Esophagus muscularis mucosa (tissue), 4 donors: ENCODE measurements around the gene TENM3. TPM values are rescaled to one million over a fixed set of nuclear protein-coding genes. Genes with fewer than 3 reads are reported as not detected.

Source experiments
- DNase-seq: peaks from one replicate; pipeline ENCODE4 v3.0.0-alpha.2; 2017; ENCODE audit errors: extremely low spot score
- H3K27ac ChIP-seq, 4 donors: fragments of 200-600 bp; sonication (generic); replicated peaks in 1 of 4; 1 replicate in 3 of 4; 2 replicates in 1 of 4; pipeline ENCODE4 v1.5.1; 2016 to 2019; ENCODE audit warnings: mild to moderate bottlenecking in 1 of 4
- H3K27me3 ChIP-seq, 4 donors: fragments of 200-600 bp; sonication (generic); one replicate each; pipeline versions ENCODE4 v1.5.1 to v1.6.0; 2016 to 2019
- H3K36me3 ChIP-seq, 4 donors: fragments of 200-600 bp; sonication (generic); one replicate each; pipeline ENCODE4 v1.5.1; 2016 to 2019
- H3K4me1 ChIP-seq, 4 donors: fragments of 200-600 bp; sonication (generic); one replicate each; pipeline ENCODE4 v1.5.1; 2016 to 2019
- H3K4me3 ChIP-seq, 4 donors: fragments of 200-600 bp; sonication (generic); 1 replicate in 2 of 4; 2 replicates in 2 of 4; pipeline ENCODE4 v1.5.1; 2016 to 2019; ENCODE audit warnings: mild to moderate bottlenecking in 4 of 4, moderate library complexity in 1 of 4
- H3K9me3 ChIP-seq, 4 donors: fragments of 200-600 bp; sonication (generic); 1 replicate in 3 of 4; 2 replicates in 1 of 4; pipeline ENCODE4 v1.5.1; 2016 to 2019
- CTCF ChIP-seq, 3 experiments: fragments of 200-600 bp in 2 of 3; fragments of 450-650 bp in 1 of 3; sonication (generic) in 2 of 3; IDR thresholded peaks; one replicate each; pipeline ENCODE4 v1.5.1; 2017 to 2019; ENCODE audit warnings: antibody characterized with exemption in 3 of 3, mild to moderate bottlenecking in 2 of 3, moderate library complexity in 1 of 3
- EP300 ChIP-seq: sonication (generic); formaldehyde crosslinking; IDR thresholded peaks from one replicate; pipeline ENCODE4 v1.6.1; 2017; ENCODE audit warnings: antibody characterized with exemption
- POLR2A ChIP-seq: fragments of 450-650 bp; IDR thresholded peaks from one replicate; pipeline ENCODE4 v1.6.1; 2017; ENCODE audit warnings: antibody characterized with exemption, moderate library complexity, mild to moderate bottlenecking, low read depth
- POLR2AphosphoS5 ChIP-seq, 2 donors: sonication (generic); formaldehyde crosslinking; IDR thresholded peaks; one replicate each; pipeline ENCODE4 v1.6.1; 2017; ENCODE audit warnings: antibody characterized with exemption in 2 of 2
- WGBS: methylation state at CpG from one replicate; pipeline ENCODE4 v1.1.5; 2018; 5-methylcytosine and 5-hydroxymethylcytosine counted together
- intact Hi-C: fragments of 100-400 bp; cut with DNase I; formaldehyde crosslinking; loops from one replicate; pipeline ENCODE4 v1.15.1; 2023
- total RNA-seq, 4 donors: library from RNA; depleted of rRNA; stranded (reverse); fragments of >200 nt; gene quantifications; one replicate each; pipeline versions ENCODE4 v1.1.0 to v1.2.1, GENCODE V29; 2016

The TENM3 gene
- total RNA-seq, 4 donors from 2014 or later: 16.2 to 30.5 (median 28.3) TPM

DNA sequence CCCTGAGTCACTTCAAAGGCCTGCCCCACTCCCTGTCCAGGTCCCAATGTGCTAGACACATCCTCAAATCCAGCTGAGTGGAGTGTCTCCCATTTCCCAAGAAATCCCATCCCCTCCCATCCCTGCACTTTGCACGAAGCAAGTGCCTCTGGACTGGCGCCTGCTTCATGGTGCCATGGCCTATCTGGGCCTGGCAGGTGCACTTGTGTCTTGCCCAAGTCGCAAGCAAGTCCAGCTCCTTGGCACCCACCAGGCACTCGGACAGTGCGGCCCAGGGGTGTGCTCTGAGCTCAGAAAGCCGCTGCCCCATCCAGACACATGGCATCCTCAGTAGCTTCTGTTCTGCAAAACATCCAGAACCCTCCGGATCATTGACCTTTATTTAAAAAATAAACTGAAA is 576.5 kb downstream of the TENM3 start:
- Histone ChIP-seq H3K4me1 (no peaks in the 10 kb centered on the region), H3K27ac (no peak overlapping the region), H3K4me3 (no peak overlapping the region), H3K36me3 (no peaks in the 10 kb centered on the region), H3K27me3 (no peaks in the 10 kb centered on the region), H3K9me3 (no peaks in the 10 kb centered on the region)
- intact Hi-C loops: no loop called here
- WGBS: 90% methylated on average over 6 of the region's 7 CpGs
- TF ChIP-seq EP300: no peak
- no peak for TF ChIP-seq CTCF (IDR thresholded peaks at IDR 0.05)
- TF ChIP-seq POLR2A: no peak
- no peak for TF ChIP-seq POLR2AphosphoS5 (IDR thresholded peaks at IDR 0.05)
- no peak for DNase-seq

- Histone ChIP-seq H3K27ac (no peak overlapping the region), H3K4me1 (no peaks in the 10 kb centered on the region), H3K4me3 (no peak overlapping the region), H3K36me3 (no peaks in the 10 kb centered on the region), H3K27me3 (no peaks in the 10 kb centered on the region), H3K9me3 (no peaks in the 10 kb centered on the region)
- DNase-seq: no peak
- TF ChIP-seq CTCF (IDR thresholded peaks at IDR 0.05) (no peak), POLR2AphosphoS5 (IDR thresholded peaks at IDR 0.05) (no peak), POLR2A (no peak), EP300 (no peak)
- intact Hi-C loops: no loop called here
- WGBS: 86% methylated on average over 11 of the region's 11 CpGs
These were observed 579.4 kb downstream of the TENM3 start for GRCh38 chr4:182822554-182822953.

DNA sequence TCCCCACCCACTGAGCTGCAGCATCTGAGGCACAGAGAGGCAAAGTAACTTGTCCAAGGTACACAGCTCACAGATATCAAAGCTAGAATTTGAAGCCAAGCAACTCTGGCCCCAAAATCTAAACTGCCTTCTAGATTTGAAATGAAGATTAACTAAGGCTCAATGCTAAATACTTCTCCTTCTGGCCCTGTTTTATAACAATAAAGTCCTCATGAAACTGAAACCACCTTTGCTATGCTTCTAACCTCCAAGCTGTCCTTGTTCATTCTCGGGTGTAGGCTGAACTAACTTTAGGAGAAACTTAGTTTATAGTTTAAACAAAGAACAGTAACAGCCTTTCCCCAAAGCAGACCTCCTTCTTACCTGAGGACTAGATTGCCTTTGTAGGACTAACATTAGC is 580.4 kb downstream of the TENM3 start:
- H3K36me3 ChIP-seq: no peaks in the 10 kb centered on the region
- H3K9me3 ChIP-seq: no peaks in the 10 kb centered on the region
- H3K4me1 ChIP-seq: no peaks in the 10 kb centered on the region
- no peak for DNase-seq
- H3K4me3 ChIP-seq: no peak overlapping the region
- H3K27me3 ChIP-seq: no peaks in the 10 kb centered on the region
- TF ChIP-seq CTCF (IDR thresholded peaks at IDR 0.05) (no peak), POLR2AphosphoS5 (IDR thresholded peaks at IDR 0.05) (no peak), POLR2A (no peak), EP300 (no peak)
- intact Hi-C loops: no loop called here
- 69% methylated on average over 1 of the region's 1 CpG for whole genome bisulfite sequencing
- no peak overlapping the region for H3K27ac ChIP-seq

GRCh38 chr4:182825003-182825402 is 581.8 kb downstream of the TENM3 start:
- Histone ChIP-seq H3K4me3 (no peak overlapping the region), H3K36me3 (no peaks in the 10 kb centered on the region), H3K27me3 (no peaks in the 10 kb centered on the region), H3K27ac (no peak overlapping the region), H3K4me1 (no peaks in the 10 kb centered on the region), H3K9me3 (no peaks in the 10 kb centered on the region)
- WGBS: 85% methylated on average over 8 of the region's 8 CpGs
- intact Hi-C loops: no loop called here
- no peak for TF ChIP-seq POLR2AphosphoS5 (IDR thresholded peaks at IDR 0.05)
- TF ChIP-seq EP300: no peak
- no peak for TF ChIP-seq POLR2A
- TF ChIP-seq CTCF (IDR thresholded peaks at IDR 0.05): no peak
- DNase-seq: no peak

DNA sequence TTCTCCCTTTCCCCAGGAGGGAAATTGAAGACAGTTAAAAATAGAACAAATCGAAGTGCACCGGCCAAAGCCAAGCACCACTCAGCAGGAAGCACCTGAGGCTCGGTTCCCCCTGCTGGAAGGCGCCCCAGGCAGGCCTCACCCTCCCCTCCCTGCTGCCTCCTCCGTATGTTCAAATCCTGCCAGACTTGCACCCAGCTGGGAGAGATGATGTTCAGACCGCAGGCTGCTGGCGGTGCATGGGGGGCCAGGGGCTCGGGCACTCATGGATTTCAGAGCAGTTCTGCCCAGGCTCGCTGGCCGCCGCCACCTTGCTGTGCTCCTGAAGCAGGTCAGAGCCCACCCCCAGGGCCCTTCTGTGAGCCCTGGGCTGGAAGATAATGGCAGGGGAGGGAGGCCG is 582.6 kb downstream of the TENM3 start:
- H3K27ac ChIP-seq: no peak overlapping the region
- WGBS: 71% methylated on average over 12 of the region's 12 CpGs
- H3K36me3 ChIP-seq: no peaks in the 10 kb centered on the region
- H3K27me3 ChIP-seq: no peaks in the 10 kb centered on the region
- H3K4me1 ChIP-seq: no peaks in the 10 kb centered on the region
- no peak for DNase-seq
- intact Hi-C loops: no loop called here
- no peak overlapping the region for H3K4me3 ChIP-seq
- TF ChIP-seq EP300 (no peak), CTCF (IDR thresholded peaks at IDR 0.05) (no peak), POLR2AphosphoS5 (IDR thresholded peaks at IDR 0.05) (no peak), POLR2A (no peak)
- no peaks in the 10 kb centered on the region for H3K9me3 ChIP-seq
